ENCODE results near the gene YWHAH. TPM values are rescaled to one million over a fixed set of nuclear protein-coding genes. Genes with fewer than 3 reads are reported as not detected.
"Not testable (repeated sequence)": the region's sequence is repeated elsewhere in the genome, so short reads cannot be mapped to it uniquely, and the experiment has no call there.

The YWHAH gene
- total RNA-seq, 2 donors from 2014 or later, result 62.6 to 77.8 TPM

- no peak overlapping the region for H3K4me3 ChIP-seq
- DNase-seq, result no peak
- peaks cover 7% of the 10 kb centered on the region for H3K4me1 ChIP-seq
- no peak for TF ChIP-seq POLR2A (IDR thresholded peaks at IDR 0.05)
- TF ChIP-seq CTCF (IDR thresholded peaks at IDR 0.05), result no peak
- intact Hi-C loops (cut with DNase I), result loop anchor here (10.0 kb wide), 2 partner anchors 227 to 497 kb away; partner anchors contain the start of genes FBXO7 and RFPL2
- WGBS, 2 donors, result 70 to 78% methylated on average over 3 of the region's 3 CpGs
- no peak overlapping the region for H3K27ac ChIP-seq
- no peaks in the 10 kb centered on the region for H3K36me3 ChIP-seq (replicated peaks in 1 of 2; ENCODE audit: insufficient read depth in 1 of 2, low read depth in 2 of 2)
- no peaks in the 10 kb centered on the region for H3K27me3 ChIP-seq
- H3K9me3 ChIP-seq, result no peaks in the 10 kb centered on the region
- no peak for ATAC-seq
Measured at GRCh38 chr22:31977939-31978338, 33.6 kb downstream of the YWHAH start.

GRCh38 chr22:31980628-31981027, 36.3 kb downstream of the YWHAH start:
- TF ChIP-seq CTCF (IDR thresholded peaks at IDR 0.05) (no peak), POLR2A (IDR thresholded peaks at IDR 0.05) (no peak)
- intact Hi-C loops (cut with DNase I), result loop anchor here (10.0 kb wide), 2 partner anchors 104 to 284 kb away; no protein-coding TSS in a partner anchor
- DNase-seq (no peak), ATAC-seq (no peak)
- no peaks in the 10 kb centered on the region for H3K27me3 ChIP-seq
- H3K9me3 ChIP-seq, result no peaks in the 10 kb centered on the region
- H3K36me3 ChIP-seq (replicated peaks in 1 of 2; ENCODE audit: insufficient read depth in 1 of 2, low read depth in 2 of 2), result no peaks in the 10 kb centered on the region
- WGBS, 2 donors, result 45 to 53% methylated on average over 4 of the region's 4 CpGs
- no peak overlapping the region for H3K27ac ChIP-seq
- H3K4me3 ChIP-seq, result no peak overlapping the region
- no peaks in the 10 kb centered on the region for H3K4me1 ChIP-seq

GRCh38 chr22:31981976-31982375, 37.6 kb downstream of the YWHAH start:
- not testable (repeated sequence) for H3K4me3 ChIP-seq; ATAC-seq; H3K4me1 ChIP-seq; H3K36me3 ChIP-seq (replicated peaks in 1 of 2; ENCODE audit: insufficient read depth in 1 of 2, low read depth in 2 of 2); H3K9me3 ChIP-seq; H3K27ac ChIP-seq; DNase-seq; H3K27me3 ChIP-seq
- 75 to 81% methylated on average over 5 to 8 of the region's 8 CpGs for WGBS, 2 donors
- intact Hi-C loops (cut with DNase I), result loop anchor here (10.0 kb wide), 2 partner anchors 103 to 283 kb away; no protein-coding TSS in a partner anchor

- Histone ChIP-seq H3K27ac (no peak overlapping the region), H3K4me1 (no peaks in the 10 kb centered on the region), H3K4me3 (no peak overlapping the region), H3K9me3 (no peaks in the 10 kb centered on the region), H3K27me3 (no peaks in the 10 kb centered on the region), H3K36me3 (replicated peaks in 1 of 2; ENCODE audit: insufficient read depth in 1 of 2, low read depth in 2 of 2) (no peaks in the 10 kb centered on the region)
- no peak for TF ChIP-seq CTCF (IDR thresholded peaks at IDR 0.05)
- no peak for TF ChIP-seq POLR2A (IDR thresholded peaks at IDR 0.05)
- no peak for DNase-seq
- intact Hi-C loops (cut with DNase I), result loop anchor here (10.0 kb wide), 2 partner anchors 101 to 281 kb away; no protein-coding TSS in a partner anchor
- WGBS, 2 donors, result 55 to 62% methylated on average over 6 of the region's 6 CpGs
- no peak for ATAC-seq
Measured at GRCh38 chr22:31983911-31984656, 39.7 kb downstream of the YWHAH start.

- no peak overlapping the region for H3K27ac ChIP-seq
- H3K36me3 ChIP-seq (replicated peaks in 1 of 2; ENCODE audit: insufficient read depth in 1 of 2, low read depth in 2 of 2), result no peaks in the 10 kb centered on the region
- H3K4me1 ChIP-seq, result peaks cover 5% of the 10 kb centered on the region
- ATAC-seq, result no peak
- WGBS, 2 donors, result 33 to 53% methylated on average over 1 of the region's 1 CpG
- H3K27me3 ChIP-seq, result no peaks in the 10 kb centered on the region
- no peak for DNase-seq
- intact Hi-C loops (cut with DNase I), result loop anchor here (10.0 kb wide), 2 partner anchors 98 to 278 kb away; no protein-coding TSS in a partner anchor
- TF ChIP-seq CTCF (IDR thresholded peaks at IDR 0.05) (no peak), POLR2A (IDR thresholded peaks at IDR 0.05) (no peak)
- H3K9me3 ChIP-seq, result no peaks in the 10 kb centered on the region
- H3K4me3 ChIP-seq, result no peak overlapping the region
Measured at GRCh38 chr22:31987218-31987617, 42.9 kb downstream of the YWHAH start.

All from body of pancreas (tissue), 4 donors.